ENCODE measurements around the gene USP2.

USP2 gene

DNA sequence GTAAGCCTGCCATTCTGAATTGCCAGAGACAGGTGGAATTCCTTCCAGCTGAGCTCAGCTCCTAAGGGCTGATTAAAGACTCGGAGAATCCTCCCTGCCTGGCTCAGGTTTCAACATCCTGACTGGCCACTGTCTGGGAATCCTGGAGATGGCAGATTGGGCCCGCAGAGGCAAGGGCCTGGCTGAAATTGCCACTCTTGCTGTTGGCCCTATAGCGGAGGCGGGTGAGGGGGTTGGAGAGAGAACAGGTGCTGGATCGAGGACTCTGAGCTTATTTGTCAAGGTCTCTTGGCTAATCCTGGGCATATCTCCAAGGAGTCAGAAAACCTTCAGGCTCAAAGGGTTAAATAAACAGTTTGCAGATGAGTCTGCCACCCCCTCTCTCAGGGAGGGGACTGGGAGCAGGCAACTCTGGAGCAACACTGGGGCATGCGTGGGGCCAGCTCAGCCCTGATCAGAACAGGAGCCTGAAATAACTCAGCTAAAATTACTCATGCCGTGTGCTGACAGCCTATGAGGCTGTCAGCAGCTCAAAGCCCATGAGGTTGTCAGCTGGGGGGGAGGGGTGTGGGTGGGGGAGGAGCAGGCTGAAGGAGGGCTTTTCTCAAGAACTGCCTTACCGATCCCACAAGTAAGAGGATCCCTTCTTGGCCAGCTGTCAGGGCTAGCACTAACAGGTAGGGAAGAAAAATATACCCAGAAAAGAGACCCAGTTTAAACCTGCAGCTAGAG lies 20.3 kb downstream of the USP2 start:
- peak overlapping the region; percentile 74 to 90 (median 83) for H3K27ac Mint-ChIP-seq
- peaks cover 68% of the 10 kb centered on the region for H3K4me1 Mint-ChIP-seq
- no peak for TF ChIP-seq CTCF (IDR thresholded peaks at IDR 0.05; ENCODE audit: unreplicated experiment in 3 of 3)
- H3K36me3 Mint-ChIP-seq (ENCODE audit: low read depth): peaks cover 31% of the 10 kb centered on the region
- peaks cover 47% of the 10 kb centered on the region for H3K27me3 Mint-ChIP-seq (ENCODE audit: low read depth)
- H3K4me3 Mint-ChIP-seq: peak overlapping the region; percentile 77 to 87 (median 82)
- H3K9me3 Mint-ChIP-seq: no peaks in the 10 kb centered on the region

- TF ChIP-seq CTCF (IDR thresholded peaks at IDR 0.05; ENCODE audit: unreplicated experiment in 3 of 3): no peak
- H3K4me1 Mint-ChIP-seq: peaks cover 57% of the 10 kb centered on the region
- H3K27me3 Mint-ChIP-seq (ENCODE audit: low read depth): peaks cover 42% of the 10 kb centered on the region
- peak overlapping the region; percentile 3 to 38 (median 21) for H3K27ac Mint-ChIP-seq
- no peaks in the 10 kb centered on the region for H3K9me3 Mint-ChIP-seq
- peak overlapping the region in 1 of 3 experiments; percentile 49 for H3K4me3 Mint-ChIP-seq
- peaks cover 34% of the 10 kb centered on the region for H3K36me3 Mint-ChIP-seq (ENCODE audit: low read depth)
Measured at GRCh38 chr11:119359365-119360214, 21.9 kb downstream of the USP2 start.

DNA sequence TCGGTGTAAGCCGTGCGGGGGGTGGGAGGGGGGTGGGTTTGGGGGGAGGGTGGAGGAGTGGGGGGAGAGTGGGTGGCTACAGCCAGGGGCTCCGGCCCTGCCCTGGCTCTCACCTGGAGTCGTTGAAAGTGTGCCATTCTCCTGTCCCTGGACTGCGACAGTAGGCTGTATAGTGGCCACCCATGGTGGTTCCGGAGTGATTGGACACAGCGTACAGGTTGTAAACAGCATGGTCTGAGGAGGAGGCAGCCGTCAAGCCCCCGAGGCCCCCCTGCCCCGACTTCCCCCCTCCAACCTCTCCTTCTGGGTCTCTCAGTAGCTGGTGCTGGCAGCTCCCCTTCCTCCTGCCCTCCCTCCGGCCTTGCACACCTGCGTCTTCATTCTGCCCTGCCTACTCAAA lies 24.4 kb downstream of the USP2 start:
- no peaks in the 10 kb centered on the region for H3K9me3 Mint-ChIP-seq
- TF ChIP-seq CTCF (IDR thresholded peaks at IDR 0.05; ENCODE audit: unreplicated experiment in 3 of 3): no peak
- H3K4me3 Mint-ChIP-seq: peak overlapping the region; percentile 74 to 75 (median 75)
- H3K27ac Mint-ChIP-seq: peak overlapping the region in 1 of 3 experiments; percentile 73
- H3K4me1 Mint-ChIP-seq: peaks cover 55% of the 10 kb centered on the region
- H3K36me3 Mint-ChIP-seq (ENCODE audit: low read depth): peaks cover 34% of the 10 kb centered on the region
- peaks cover 32% of the 10 kb centered on the region for H3K27me3 Mint-ChIP-seq (ENCODE audit: low read depth)

DNA sequence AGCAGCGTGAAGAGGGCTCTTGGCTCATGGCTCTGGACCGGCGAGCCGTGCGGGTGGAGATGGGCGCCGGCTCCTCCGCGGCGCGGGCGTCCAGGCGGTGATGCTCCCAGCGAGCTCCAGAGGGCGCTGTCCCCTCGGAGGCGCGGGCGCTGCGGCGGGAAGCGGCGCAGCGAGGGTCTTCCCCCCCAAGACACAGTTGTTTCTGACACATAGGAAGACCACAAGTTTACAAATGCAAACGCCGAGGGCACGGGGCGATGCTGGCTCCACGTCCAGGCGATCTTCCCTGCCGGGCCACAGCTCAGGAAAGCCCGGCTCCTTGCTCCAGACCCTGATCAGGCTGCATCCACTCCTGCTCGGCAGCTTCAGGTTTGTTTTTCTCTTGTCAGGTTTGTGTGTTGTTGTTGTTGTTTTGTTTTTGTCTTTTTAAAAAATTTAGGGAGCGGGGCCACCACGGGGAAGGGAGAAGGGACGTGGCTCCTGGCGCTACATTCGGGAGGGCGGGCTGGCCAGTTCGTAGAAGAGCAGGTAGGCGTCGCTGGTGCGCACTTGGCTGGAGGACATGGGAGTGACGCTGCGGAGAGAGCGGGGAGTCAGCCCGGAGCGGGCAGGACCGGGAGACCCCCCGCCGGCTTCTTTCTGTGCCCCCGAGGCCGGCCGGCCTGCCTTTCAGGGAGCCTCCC lies 25.0 kb downstream of the USP2 start:
- peaks cover 49% of the 10 kb centered on the region for H3K4me1 Mint-ChIP-seq
- no peaks in the 10 kb centered on the region for H3K9me3 Mint-ChIP-seq
- H3K27me3 Mint-ChIP-seq (ENCODE audit: low read depth): peaks cover 35% of the 10 kb centered on the region
- peak overlapping the region; percentile 85 to 91 (median 90) for H3K4me3 Mint-ChIP-seq
- H3K36me3 Mint-ChIP-seq (ENCODE audit: low read depth): peaks cover 34% of the 10 kb centered on the region
- peak overlapping the region; percentile 11 to 81 (median 73) for H3K27ac Mint-ChIP-seq
- TF ChIP-seq CTCF (IDR thresholded peaks at IDR 0.05; ENCODE audit: unreplicated experiment in 3 of 3): peak; percentile 97 to 99 (median 98)

DNA sequence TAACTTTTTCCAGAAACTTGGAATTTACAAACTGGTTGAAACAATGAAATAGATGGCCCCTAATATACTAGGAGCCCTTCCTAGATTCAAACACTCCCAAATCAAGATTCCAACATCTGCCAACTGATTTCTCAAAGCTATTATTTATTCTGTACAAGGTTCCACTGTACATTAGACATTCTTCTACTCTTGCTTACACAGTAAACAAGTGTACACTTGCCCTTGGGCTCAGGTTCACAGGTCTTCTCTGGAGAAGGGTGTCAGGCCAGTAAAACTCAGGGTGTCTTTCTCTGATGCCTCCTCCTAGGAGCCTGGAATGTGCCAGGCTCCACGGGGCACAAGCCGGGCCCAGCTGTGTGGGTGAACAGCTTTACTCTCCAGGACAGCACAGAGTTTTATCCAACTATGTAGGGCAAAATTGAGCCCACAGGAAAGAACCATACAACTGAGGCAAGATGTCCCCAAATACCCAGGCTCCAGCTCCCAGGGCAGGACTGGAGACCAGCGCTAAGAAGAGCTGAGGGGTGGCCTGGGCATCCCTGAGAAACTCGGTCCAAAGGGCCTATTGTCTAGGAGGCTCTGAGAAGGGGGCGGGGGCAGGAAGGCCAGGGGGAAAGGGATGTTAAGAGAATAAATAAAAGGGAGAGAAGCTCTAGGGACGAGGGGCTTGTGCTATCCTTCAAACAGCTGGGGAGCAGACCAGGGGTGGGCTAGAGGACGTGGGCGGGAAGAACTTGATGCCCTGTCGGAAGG lies 26.2 kb downstream of the USP2 start:
- no peaks in the 10 kb centered on the region for H3K9me3 Mint-ChIP-seq
- H3K36me3 Mint-ChIP-seq (ENCODE audit: low read depth): peaks cover 31% of the 10 kb centered on the region
- no peak for TF ChIP-seq CTCF (IDR thresholded peaks at IDR 0.05; ENCODE audit: unreplicated experiment in 3 of 3)
- peak overlapping the region; percentile 13 to 32 (median 30) for H3K4me3 Mint-ChIP-seq
- H3K4me1 Mint-ChIP-seq: peaks cover 44% of the 10 kb centered on the region
- H3K27me3 Mint-ChIP-seq (ENCODE audit: low read depth): peaks cover 40% of the 10 kb centered on the region
- H3K27ac Mint-ChIP-seq: no peak overlapping the region
